Ectodermal cell (in vitro differentiated cells): ENCODE data around the gene CACNB4.

Experiments used
- H3K27ac ChIP-seq: 2 replicates; pipeline ENCODE4 v1.7.0; 2013; ENCODE audit warnings: mild to moderate bottlenecking, low read depth, low read length; ENCODE audit not compliant: insufficient read depth, poor library complexity, severe bottlenecking
- H3K27me3 ChIP-seq: 2 replicates; pipeline ENCODE4 v1.7.0; 2013; ENCODE audit warnings: mild to moderate bottlenecking, low read length; ENCODE audit not compliant: insufficient read depth, control insufficient read depth, poor library complexity, severe bottlenecking
- H3K36me3 ChIP-seq: one replicate; pipeline ENCODE4 v1.7.0; 2013; ENCODE audit warnings: low read length; ENCODE audit not compliant: control insufficient read depth, insufficient read depth
- H3K4me1 ChIP-seq: one replicate; pipeline ENCODE4 v1.7.0; 2013; ENCODE audit warnings: low read length; ENCODE audit not compliant: control insufficient read depth, insufficient read depth
- H3K4me3 ChIP-seq: 2 replicates; pipeline ENCODE4 v1.7.0; 2013; ENCODE audit warnings: low read depth, low read length, control low read depth; ENCODE audit not compliant: insufficient read depth
- H3K9me3 ChIP-seq: 2 replicates; pipeline ENCODE4 v1.7.0; 2013; ENCODE audit warnings: mild to moderate bottlenecking, low read length, moderate library complexity; ENCODE audit not compliant: control insufficient read depth
- WGBS, 2 experiments: methylation state at CpG; one replicate each; pipeline ENCODE4 v1.1.7; 2013; ENCODE audit warnings: missing lambda C conversion rate in 2 of 2; 5-methylcytosine and 5-hydroxymethylcytosine counted together

The CACNB4 gene

DNA sequence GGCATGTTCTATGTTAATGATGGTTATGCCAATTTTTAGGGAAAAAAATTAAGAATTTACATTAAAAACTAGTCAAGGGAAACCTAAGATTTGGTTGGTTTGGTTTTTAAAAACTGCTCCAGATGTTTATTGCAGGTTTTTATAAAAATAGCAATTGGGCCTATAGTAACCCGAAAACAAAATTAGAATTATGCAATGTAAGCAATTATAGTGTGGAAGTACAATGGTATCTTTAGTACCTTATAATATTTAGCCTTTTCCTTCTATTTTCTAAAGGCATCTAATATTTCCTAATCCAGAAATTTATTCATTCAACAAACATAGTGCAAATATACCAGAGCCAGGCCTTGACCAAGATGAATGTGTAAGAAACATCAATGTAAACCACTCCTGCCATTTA, 27.3 kb downstream of the CACNB4 start:
- H3K9me3 ChIP-seq, result no peaks in the 10 kb centered on the region
- no peaks in the 10 kb centered on the region for H3K4me1 ChIP-seq
- H3K36me3 ChIP-seq, result no peaks in the 10 kb centered on the region
- no peak overlapping the region for H3K4me3 ChIP-seq
- 100% methylated on average over 1 of the region's 1 CpG; no CpG with 5 or more reads in 1 of the 2 experiments for WGBS, 2 experiments
- H3K27ac ChIP-seq, result no peak overlapping the region
- no peaks in the 10 kb centered on the region for H3K27me3 ChIP-seq

DNA sequence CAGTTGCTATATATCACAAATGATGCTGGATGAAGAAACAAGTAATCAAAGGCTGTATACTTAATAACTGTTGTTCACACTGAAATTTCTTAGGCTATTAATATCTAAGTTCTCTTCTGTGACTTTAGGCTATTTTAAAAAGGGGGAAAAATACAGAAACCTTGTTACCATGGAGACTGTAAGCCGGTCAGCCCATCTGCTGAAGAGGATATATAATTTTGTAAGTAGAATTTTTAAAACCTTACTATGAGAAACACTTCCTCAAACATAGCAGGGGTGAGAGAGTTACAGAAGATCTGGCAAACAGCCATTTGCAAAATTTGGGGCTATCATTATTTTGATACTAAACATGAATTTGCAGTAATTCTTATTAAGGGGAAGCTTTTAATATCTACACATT, 27.8 kb downstream of the CACNB4 start:
- Histone ChIP-seq H3K4me3 (no peak overlapping the region), H3K27me3 (no peaks in the 10 kb centered on the region), H3K27ac (no peak overlapping the region), H3K4me1 (no peaks in the 10 kb centered on the region), H3K9me3 (no peaks in the 10 kb centered on the region), H3K36me3 (no peaks in the 10 kb centered on the region)
- WGBS, 2 experiments, result 100% methylated on average over 1 of the region's 1 CpG; no CpG with 5 or more reads in 1 of the 2 experiments

DNA sequence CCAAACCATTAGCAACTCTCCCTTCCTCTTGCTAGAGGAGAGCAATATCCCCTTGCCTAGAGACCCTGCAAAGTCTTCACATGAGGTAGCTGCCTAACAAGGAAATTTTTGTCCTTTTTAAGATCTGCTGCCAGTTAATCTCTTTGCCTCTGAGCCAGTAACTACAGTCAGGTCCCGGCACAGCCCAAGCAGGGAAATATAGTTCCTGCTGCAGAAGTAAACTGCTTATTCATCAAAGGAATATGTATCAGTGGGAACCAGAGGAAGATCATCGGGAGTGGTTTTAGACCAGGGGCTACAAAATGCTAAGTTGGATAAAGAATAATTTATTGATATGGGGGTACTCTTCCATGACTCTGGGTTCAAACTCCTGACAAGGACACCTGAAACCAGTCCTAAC, 30.6 kb downstream of the CACNB4 start:
- H3K27me3 ChIP-seq, result no peaks in the 10 kb centered on the region
- H3K27ac ChIP-seq, result no peak overlapping the region
- no peaks in the 10 kb centered on the region for H3K4me1 ChIP-seq
- no peaks in the 10 kb centered on the region for H3K9me3 ChIP-seq
- WGBS, 2 experiments, result 95 to 97% methylated on average over 2 of the region's 2 CpGs
- no peaks in the 10 kb centered on the region for H3K36me3 ChIP-seq
- no peak overlapping the region for H3K4me3 ChIP-seq

DNA sequence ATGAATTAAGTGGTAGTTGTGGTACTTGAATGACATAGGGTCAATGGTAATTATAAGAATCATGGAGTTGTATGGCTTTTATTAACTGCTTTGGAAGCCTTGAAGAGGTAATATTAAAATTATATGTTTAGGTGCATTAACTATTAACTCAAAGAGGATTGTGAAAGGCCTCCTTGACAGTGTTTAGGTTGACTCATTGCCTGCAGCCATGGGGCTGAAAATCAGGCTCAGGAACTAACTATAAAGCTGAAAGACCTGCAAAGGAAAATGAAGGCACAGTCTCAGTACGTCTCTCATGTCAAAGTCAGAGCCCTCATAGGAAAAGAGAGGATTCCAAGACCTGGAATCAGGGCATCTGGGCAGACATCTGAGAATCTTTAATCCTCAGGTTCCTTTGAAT, 31.0 kb downstream of the CACNB4 start:
- 94 to 97% methylated on average over 1 of the region's 1 CpG for WGBS, 2 experiments
- H3K36me3 ChIP-seq, result no peaks in the 10 kb centered on the region
- no peak overlapping the region for H3K4me3 ChIP-seq
- H3K27me3 ChIP-seq, result no peaks in the 10 kb centered on the region
- no peak overlapping the region for H3K27ac ChIP-seq
- no peaks in the 10 kb centered on the region for H3K4me1 ChIP-seq
- no peaks in the 10 kb centered on the region for H3K9me3 ChIP-seq

GRCh38 chr2:152065945-152066344, 32.9 kb downstream of the CACNB4 start:
- 85 to 87% methylated on average over 3 of the region's 3 CpGs for WGBS, 2 experiments
- no peaks in the 10 kb centered on the region for H3K36me3 ChIP-seq
- H3K27ac ChIP-seq, result no peak overlapping the region
- no peak overlapping the region for H3K4me3 ChIP-seq
- H3K9me3 ChIP-seq, result no peaks in the 10 kb centered on the region
- H3K4me1 ChIP-seq, result no peaks in the 10 kb centered on the region
- no peaks in the 10 kb centered on the region for H3K27me3 ChIP-seq

DNA sequence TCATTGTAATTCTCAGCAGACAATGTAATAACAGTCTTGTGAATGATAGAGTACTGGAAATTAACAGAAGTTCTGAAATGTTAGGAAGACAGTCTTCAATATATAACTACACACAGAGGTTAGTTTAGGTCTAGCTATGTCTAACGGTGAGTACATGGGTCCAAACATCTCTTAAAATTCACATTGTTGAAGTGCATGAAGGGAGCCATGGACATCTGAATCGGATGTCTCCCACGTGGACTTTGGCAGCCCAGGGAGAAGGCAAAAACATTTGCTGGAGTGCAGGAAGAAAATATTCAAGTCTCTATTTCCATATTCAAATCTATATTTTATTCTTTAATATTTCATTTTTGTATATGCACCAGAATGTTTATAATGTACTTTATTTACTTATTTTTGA, 34.8 kb downstream of the CACNB4 start:
- no peaks in the 10 kb centered on the region for H3K27me3 ChIP-seq
- H3K27ac ChIP-seq, result no peak overlapping the region
- no peak overlapping the region for H3K4me3 ChIP-seq
- H3K36me3 ChIP-seq, result no peaks in the 10 kb centered on the region
- H3K9me3 ChIP-seq, result no peaks in the 10 kb centered on the region
- WGBS, 2 experiments, result 92 to 96% methylated on average over 3 of the region's 3 CpGs
- no peaks in the 10 kb centered on the region for H3K4me1 ChIP-seq

DNA sequence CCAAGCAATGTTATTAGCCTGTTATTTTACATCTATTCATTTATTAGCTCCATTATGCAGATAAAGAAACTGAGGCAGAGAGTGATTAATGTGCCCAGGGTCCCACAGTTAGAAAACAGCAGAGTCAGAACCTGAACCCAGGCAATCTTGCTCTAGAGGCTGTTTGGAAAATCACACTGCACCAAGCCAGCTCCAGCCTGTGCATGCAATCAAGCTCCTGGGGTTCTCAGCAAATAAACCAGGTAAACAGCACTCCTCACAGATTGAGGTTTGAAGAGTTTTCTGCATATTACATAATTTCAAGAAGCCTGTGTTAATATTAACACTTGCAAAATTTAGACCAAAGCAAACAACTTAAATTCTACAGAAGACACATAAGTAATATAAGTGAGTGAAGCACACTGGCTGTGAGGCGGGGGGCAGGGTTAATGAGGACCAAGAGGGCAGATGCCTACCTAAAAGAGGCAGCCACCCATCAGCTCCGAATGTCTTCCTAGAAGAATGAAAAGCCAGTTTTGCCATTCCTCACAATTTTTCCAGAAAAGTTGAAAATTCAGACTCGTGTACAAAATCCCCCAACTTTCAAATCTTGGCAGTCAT, 35.4 kb downstream of the CACNB4 start:
- no peaks in the 10 kb centered on the region for H3K36me3 ChIP-seq
- H3K27me3 ChIP-seq, result no peaks in the 10 kb centered on the region
- WGBS, 2 experiments, result 91 to 93% methylated on average over 3 of the region's 3 CpGs
- H3K4me1 ChIP-seq, result no peaks in the 10 kb centered on the region
- H3K27ac ChIP-seq, result no peak overlapping the region
- H3K9me3 ChIP-seq, result no peaks in the 10 kb centered on the region
- no peak overlapping the region for H3K4me3 ChIP-seq

GRCh38 chr2:152062125-152063091, 36.4 kb downstream of the CACNB4 start:
- Histone ChIP-seq H3K27ac (no peak overlapping the region), H3K9me3 (no peaks in the 10 kb centered on the region), H3K4me3 (no peak overlapping the region), H3K4me1 (no peaks in the 10 kb centered on the region), H3K36me3 (no peaks in the 10 kb centered on the region), H3K27me3 (no peaks in the 10 kb centered on the region)
- WGBS, 2 experiments, result 88 to 92% methylated on average over 7 of the region's 7 CpGs

GRCh38 chr2:152061383-152061782, 37.5 kb downstream of the CACNB4 start:
- H3K27ac ChIP-seq, result no peak overlapping the region
- WGBS, 2 experiments, result 96 to 98% methylated on average over 1 of the region's 1 CpG
- no peaks in the 10 kb centered on the region for H3K4me1 ChIP-seq
- H3K27me3 ChIP-seq, result no peaks in the 10 kb centered on the region
- no peak overlapping the region for H3K4me3 ChIP-seq
- no peaks in the 10 kb centered on the region for H3K9me3 ChIP-seq
- no peaks in the 10 kb centered on the region for H3K36me3 ChIP-seq

DNA sequence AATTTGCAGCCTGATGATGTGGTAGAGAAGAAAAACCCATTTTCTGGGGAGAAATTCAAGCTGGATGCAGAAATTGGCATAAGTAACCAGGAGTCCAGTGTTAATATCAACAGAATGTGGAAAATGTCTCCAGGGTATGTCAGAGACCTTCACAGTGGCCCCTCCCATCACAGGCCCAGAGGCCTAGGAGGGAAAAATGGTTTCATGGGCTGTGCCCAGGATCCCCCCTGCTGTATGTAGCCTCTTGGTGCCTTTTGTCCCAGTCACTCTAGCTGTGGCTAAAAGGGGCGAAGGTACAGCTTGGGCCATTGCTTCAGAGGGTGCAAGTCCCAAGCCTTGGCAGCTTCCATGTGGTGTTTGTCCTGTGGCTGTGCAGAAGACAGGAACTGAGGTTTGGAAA, 40.2 kb downstream of the CACNB4 start:
- no peaks in the 10 kb centered on the region for H3K9me3 ChIP-seq
- H3K36me3 ChIP-seq, result no peaks in the 10 kb centered on the region
- H3K4me1 ChIP-seq, result no peaks in the 10 kb centered on the region
- no peak overlapping the region for H3K27ac ChIP-seq
- H3K27me3 ChIP-seq, result no peaks in the 10 kb centered on the region
- 48 to 72% methylated on average over 1 of the region's 1 CpG for WGBS, 2 experiments
- H3K4me3 ChIP-seq, result no peak overlapping the region
